DMS153 (cell line): ENCODE data around the gene IRAK1.
A peak's percentile ranks its signal among the peaks of the same experiment; 100 is the strongest.

Experiments used
- DNase-seq: peaks from one replicate; lab custom pipeline; 2025; lab: John Stamatoyannopoulos, UW

IRAK1 gene

DNA sequence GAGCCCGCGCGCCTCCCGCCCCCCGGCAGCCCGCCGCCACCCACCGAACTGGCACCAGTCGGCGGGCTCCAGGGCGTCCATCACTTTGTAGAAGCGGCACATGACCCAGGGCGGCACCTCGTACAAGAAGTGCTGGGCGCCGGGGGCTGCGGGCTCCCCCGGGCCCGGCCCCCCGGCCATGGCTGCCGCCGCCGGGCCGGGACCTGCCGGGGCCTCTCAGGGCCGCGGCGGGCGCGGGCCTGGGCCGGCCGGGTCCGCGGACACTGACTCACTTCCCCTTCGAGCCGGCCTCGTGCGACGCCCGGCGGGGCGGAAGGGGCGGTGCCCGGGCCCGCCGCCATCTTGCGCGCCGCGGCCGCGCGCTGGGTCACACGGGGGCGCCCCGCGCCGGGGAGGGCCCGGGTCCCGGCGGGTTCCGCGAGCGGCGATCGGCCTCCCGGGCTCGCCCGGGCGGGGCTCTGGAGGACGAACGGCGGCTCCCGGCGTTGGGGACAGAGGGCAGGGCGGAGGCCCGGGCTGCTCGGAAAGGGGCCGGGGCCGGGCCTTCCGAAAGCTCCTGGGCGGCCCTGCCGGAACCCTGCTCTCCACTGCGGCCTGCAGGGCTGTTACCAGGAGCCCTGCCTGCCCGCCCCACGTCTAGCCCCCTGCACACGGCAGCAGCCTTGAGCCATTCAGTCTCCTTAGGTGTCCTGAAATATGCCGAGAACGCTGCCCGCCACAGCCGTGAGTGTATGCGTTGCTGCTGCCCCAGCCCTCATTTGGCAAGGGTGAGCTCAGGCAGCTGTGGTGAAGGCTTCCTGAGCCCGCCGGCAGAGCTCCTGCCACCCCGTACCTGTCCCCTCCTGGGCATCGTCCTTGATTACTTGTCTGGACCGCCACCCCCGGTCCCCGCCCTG is at the start of gene IRAK1:
Gene IRAK1 (minus strand): TSS at position 270 of the 896 bp plus-strand sequence. CDS start 90 bp downstream, at position 180.
- peak; percentile 30 for DNase-seq

DNA sequence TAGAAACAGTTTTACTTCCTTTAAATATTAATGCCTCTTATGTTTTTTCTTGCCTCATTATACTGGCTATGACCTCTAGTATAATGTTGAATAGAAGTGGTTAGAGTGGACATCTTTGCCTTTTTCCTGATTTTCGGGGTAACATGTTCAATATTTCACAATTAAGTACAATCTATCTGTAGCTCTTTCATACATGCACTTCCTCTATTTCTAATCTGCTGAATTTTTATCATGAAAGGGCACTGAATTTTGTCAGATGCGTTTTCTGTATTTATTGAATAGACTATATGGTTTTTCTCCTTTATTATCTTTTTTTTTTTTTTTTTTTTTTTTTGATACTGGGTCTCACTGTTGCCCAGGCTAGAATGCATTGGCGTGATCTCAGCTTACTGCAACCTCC is 48.9 kb upstream of the IRAK1 start:
- DNase-seq: no peak

DNA sequence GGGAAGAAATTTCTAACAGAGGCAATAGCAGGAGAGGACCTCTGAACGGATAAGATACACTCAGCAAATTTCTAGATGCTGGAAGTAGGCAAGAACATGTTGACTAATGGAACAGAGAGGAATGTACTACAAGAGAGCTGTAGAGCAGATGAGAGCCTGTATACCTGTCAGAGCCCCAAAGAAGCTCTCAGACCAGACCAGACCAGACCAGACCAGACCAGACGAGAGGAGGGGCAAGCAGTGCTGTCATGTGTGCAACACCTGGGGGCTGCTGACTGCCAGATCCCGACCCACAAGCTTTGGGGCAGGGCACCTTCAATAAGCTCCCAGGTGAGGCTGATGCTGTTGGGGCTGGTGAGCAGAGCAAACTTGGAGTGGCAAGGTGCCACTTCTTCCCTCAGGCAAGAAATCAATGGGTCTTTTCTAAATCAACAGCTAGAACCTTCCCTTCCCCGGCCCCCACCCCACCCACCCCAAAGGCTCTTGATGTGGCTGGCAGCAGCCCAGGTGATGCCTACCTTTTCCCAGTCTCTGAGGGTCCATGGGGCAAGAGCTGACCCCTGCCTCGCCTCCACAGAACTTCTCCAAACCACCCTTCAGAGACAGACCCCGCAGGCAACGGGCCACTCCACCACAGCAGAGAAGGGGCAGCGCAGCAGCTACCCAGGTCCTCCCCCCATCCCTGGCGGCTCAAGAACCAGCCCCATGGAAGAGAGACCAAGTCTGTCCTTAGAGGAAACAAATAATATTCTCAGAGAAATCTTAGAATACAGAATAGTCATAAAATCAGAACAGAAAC is 45.1 kb upstream of the IRAK1 start:
- no peak for DNase-seq

DNA sequence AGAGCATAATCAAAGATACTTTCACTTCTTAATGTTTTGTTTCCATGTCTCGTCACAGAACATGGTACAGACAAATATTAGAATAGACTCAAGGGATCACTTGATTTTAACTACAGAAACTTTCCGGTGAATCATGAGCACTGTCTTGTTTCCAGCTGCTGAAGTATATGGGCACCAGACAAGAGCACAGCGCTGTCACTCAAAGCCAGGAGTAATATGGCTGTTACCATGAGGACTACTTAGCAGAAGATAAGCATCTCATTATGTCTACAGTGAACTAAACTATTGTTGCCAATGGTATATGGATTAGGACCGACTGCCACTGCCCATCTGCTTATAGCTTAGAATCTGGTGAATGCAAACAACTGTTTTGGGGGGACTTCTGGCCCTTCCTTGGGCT is 43.5 kb upstream of the IRAK1 start:
- DNase-seq: no peak

DNA sequence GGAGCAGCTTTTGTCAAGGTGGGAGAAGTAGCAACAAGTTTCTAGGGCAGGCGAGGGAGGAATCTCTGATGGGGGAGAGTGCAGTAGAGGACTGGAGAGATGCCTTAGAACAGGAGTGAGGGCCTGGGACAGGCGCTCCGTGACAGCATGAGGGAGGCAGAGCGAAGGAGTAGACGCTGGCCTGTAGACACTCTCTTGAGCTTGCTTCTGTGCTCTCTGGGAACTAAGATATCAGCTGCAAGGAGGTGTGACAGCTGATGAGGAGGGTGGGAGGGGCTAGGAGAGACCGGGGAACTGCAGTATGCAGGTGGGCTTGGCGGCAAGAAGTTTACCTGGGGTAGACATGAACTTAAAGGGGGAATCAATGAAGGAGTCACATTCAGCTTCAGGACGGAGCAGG is 42.1 kb upstream of the IRAK1 start:
- no peak for DNase-seq

DNA sequence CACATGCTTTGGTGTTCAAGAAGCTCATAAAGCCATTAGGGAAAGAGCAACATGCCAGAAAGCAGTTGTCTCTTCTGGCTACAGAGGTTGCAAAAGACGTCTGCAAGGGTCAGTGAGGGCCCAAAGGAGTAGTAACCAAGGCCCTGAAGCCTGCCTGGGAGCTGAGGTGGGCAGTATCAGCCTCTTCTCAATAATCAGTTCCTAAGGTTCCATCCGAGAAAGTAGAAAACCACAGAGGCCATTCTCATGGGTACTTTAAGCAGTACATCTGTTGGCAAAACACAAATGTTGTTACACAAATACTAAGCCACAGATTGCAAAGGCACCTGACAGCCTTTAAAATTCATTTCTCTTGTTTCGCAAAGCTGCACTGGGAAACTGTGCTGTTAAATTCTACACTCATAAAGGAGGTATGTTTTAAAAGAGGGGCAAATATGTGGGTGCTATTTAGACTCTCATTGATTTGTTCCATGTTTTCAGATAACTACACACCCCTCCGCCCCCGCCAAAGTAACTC is 40.1 kb upstream of the IRAK1 start:
- no peak for DNase-seq

DNA sequence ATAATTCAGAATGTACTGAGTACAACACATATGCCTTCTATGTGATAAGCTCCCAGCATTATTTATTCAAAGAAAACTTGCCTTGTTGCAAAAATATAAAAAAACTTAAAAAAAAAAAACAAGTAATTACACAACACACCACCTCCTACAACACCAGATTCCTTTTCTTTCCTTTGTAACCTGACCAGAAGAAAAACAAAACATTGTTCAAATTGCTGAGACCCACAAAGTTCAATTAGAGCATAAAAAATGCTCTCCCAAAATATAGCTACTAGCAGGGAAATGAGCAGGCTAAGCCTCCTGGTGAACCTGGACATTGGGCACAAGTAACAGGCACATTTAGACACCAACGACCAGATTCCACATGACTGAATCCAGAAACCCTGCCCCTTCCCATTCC is 39.5 kb upstream of the IRAK1 start:
- DNase-seq: no peak

DNA sequence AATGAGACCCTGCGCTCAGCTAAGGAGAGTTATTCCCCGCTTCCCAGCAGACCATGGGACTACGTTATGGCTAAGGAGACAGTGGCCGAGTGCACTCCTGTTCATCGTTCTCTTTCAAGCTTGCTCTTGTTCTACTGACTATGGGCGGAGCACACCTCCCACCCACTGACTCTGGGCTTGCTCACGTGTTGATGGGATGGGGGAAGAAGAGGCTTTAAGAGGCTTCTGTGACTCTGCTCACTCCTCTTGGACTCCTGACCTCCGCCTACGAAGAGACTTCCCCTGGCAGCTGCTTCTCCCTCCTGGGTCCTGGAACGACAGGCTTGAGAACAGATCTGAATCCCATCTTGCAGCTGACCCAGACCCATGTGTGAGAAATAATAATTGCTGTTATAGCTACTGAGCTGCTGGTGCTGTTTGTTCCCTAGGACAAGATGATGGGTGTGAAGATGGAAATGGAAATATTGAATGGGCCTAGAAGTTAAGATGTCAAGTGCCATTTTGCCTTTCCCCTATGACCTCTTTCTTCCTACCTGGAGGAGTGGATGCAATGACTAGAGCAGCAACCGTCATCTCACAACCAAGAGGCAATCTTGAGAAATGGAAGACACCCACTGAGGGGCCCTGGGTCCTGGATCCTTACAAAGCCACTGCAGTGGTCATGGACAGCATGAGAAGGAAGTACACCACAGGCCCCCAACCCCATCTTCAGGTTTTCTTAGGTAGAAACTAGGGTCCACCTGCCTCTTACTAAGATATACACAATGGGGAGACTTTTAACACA is 38.7 kb upstream of the IRAK1 start:
- DNase-seq: no peak

DNA sequence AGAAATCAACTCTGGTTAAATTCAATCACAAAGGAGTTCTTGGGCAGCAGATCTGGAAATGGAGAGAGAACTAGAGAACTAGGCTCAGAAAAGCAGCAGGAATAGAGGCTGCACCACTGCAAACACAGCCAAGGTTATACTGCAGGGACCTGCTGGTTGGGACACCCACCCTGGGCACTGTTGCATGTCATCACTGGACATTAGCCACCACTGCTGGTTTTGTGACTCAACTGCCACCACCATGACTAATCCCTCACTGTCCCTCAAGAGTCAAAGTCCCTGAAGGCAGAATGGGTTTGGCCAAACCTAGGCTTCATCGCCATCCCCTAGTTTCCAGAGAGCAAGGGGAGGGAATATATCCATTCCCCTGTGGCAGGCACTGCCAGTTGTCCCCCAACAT is 38.1 kb upstream of the IRAK1 start:
- DNase-seq: no peak

DNA sequence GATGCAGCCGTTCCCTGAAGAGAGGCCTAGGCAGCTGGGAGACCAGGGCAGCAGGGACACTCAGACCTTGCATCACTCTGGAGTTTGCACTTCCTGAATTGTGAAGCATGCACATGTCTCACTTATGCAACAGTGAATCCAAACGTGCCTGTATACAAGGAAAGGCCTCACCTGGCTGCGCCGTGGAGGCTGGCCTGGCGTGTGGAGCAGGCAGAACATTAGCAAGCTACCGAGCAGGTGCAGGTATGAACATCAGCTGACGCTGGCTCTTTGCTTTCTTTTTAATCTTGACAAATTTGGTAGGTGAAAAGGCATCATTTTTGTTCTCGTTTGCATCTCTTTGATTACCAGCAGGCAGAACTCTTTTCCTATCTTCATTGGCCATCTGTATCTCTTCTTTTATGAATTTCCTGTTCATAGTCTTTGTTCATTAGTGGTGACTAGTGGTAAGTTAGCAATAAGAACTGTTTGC is 37.1 kb upstream of the IRAK1 start:
- DNase-seq: peak; percentile 12

DNA sequence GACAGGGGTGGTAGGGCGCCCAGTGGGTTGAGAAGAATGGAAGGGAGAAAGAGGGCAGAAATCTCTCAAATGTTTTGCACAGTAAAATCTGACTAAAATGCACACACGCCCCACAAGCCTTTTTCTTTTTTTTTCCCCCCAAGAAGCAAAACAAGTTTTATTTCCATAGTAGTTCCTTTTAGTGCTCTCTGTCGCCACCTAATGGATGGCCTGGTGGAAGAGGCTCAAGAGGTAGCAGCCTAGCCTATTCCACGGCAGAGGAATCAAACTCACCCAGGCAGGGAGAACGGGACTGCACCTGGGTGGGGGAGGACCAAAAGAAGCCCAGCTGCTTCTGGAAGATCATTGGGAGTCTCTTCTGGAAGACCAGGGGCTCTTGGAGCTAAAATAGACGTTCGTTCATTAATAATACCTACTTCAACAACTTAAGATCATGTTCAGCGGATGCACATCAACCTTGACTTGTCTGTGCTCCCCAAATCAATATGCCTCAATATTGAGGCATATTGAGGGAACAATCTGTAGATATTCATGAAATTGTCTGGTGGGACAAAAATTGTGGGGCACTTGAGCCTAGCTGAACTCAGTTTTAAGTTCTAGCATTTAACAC is 31.6 kb upstream of the IRAK1 start:
- DNase-seq: peak; percentile 1

DNA sequence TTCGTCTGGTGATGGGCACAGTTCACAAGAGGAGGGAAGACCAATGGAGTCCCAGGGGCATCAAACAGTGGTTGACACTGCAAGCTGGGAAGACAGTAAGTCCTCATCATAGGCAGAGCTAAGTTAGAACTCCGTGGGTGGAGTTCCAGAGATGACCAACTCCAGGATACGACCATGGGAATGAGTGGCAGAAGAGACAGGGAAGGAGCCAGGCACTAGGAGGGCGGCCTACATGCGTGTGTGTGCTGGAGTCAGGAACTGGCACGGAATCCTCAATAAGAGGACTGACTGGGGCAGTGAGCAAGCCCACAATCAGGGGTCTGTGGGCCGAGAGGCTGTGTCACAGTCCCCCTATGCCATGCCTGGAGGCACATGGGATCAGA is 30.4 kb upstream of the IRAK1 start:
- DNase-seq: no peak

DNA sequence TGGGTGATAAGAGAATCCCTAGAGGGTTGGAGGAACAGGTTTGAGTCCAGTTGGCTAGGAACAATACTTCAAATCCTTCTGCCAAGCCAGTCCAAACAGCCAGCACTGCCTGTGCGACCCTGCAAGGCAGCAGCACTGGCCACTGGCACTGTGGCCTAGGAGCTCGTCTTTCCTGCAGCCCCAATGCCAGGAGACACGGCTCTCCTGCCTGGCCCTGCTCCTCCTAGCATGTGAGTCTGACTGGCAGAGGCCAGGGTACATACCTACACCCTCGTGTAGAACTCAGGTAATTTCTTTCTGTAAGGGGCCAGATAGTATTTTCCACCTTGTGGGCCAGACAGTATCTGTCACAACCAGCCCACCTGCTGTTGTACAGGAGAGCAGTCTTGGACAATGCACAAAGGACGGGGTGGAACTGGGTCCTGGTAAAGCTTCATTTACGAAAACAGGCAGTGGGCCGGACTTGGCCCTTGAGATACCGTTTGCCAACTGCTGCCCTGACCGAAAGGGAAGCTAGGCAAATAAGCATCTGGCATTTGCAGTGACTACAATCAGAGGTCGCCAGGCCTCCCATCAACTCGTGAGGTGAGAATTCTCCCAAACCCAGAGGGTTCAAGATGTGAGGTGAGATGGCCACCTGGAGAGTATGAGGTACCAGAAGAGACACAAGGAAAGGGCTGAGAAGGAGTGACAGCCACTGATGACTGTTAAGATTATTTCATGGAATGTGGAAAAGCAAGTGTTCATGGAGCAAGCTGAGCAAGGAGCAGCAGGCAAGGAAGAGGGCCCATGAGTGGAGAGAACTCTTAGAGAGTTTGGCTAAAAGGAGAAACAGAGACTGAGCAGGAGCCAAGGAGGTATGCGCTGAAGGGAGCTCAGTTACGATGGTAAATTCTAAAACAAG is 29.8 kb upstream of the IRAK1 start:
- DNase-seq: no peak

DNA sequence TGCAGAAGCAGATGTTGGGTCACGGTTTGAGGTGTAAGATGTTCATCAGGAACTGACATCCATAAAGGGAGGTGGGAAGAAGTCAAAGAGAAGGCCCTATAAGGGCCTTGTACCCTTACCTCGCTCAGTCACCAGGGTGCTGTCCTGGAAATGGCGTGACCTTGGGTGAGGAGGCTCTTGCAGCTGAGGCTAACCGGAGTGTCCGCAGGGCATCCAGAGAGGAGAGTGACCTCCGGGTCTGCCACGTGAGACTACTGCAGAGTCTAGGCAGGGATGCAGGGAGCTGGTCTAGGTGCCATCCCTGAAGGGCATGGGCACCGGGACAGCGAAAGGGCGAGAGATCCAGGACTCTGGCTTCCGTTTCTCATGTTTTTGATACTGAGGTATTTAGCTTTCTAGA is 28.7 kb upstream of the IRAK1 start:
- DNase-seq: no peak

DNA sequence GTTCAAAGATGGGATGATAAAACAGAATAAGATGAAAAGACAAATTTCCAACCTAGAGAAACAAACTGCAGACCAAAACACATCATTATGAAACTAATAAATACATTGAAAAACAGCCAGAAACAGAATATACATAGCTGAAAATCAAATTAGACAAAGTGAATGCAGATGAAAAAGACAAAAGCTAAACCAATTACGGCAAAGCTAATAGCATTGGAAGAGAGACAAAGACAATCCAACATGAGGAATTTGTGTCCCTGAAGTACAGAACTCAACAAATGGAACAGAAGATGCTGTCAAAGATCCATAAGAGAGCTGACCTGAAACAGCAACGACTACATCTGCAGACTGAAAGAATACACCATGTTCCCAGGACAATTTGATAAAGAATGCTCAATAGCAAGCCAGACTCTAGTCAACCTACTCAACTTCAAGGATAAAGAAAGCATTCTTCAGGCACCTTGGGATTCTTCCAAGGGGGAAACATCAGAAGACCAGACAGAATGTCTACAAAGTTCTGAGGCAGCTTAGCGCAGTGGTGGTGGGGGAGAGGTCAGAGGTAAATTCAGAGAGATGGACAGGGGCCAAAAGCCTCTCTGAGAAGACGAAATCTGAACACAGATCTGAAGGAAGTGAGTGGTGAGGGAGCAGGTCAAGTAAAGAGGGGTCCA is 27.4 kb upstream of the IRAK1 start:
- no peak for DNase-seq

DNA sequence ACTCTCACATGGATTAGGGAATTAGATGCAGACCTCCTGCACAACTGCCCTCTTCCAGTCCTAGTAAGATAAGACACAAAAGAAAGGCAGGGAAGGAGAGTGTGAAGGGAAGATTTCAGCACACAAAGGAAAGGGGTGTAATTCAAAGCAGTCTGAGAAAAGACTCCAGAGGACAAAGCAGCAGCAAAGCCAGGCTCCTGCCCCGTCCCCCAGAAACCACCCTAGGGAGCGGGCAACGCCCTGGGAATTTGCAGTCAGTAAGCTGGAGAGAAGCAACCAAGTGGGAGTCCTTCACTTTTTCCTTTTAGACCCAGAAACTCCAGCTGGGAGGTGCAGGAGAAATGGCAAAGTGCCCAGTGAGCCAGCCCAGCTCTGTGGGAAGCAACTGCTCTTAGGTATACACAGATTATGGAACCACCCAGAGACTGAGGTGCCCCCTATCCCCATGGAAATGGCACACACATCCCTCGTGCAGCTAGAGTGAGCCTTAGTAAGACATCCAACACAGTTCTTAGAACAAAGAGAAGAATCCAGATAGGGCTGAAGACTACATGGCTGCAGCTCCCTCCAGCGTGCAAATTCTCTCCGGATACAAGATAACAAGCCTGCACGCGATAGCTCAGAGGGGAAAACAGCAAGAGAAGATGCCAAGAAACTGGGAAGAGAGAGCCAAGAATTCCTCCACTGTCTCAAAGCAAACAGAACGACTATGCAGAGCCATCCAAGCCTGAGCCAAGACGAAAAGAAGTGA is 26.5 kb upstream of the IRAK1 start:
- no peak for DNase-seq

DNA sequence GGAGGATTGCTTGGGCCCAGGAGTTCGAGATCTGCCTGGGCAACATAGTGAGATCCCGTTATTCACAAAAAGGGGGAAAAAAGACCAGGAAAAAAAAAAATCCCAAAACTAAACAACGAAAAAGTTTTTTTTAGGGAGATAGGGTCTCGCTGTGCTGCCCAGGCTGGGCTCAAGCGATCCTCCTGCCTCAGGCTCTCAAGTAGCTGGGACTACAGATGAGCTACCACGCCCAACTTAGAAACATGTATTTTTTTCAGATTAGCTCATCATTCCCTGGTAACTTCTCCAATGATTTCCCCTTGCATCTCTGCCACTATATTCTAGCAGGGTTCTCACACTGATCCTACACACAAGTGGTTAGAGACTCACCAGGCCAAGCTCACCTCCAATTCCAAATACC is 24.4 kb upstream of the IRAK1 start:
- no peak for DNase-seq

DNA sequence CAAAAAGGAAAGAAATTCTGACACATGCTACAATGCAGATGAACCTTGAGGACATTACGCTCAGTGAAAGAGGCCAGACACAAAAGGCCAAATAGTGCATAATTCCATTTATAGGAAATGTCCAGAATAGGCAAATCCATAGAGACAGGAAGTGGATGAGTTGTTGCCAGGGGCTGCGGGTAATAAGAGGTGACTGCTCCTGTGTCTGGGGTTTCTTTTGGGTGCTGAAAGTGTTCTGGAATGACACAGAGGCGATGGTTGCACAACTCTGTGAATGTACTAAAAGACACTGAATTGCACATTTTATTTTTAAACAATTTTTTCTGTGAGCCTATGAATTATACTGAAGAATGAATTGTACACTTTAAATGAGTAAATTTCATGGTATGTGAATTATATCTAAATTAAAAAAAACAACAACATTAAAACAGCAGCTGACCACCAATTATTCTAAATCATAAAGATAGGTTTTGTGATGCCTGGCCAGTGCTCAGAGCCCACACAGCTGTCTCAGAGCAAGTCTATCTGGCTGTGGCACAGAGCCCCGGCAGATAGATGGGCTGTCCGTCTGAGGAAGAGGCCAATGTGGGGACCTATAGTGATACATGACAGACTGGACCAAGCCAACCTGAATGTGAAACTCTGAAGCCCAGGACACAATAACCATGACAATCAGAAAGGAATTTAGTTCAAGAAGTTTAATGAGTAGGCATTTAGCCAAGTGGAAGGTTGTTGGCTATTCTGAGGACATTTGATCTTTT is 23.5 kb upstream of the IRAK1 start:
- DNase-seq: no peak

DNA sequence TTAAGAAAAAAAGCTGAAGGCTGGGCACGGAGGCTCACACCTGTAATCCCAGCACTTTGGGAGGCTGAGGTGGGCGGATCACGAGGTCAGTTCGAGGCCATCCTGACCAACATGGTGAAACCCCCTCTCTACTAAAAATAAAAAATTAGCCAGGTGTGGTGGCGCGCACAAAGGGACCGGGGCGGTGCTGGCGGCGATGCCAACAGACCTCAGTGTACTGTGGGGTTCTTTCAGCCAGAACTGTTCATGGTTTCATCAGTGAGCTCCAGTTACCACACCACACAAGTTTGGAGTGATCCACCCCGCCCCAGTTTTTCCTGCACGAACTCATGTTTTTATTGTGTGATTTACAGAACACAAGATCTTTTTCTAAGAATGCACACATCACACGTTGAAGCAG is 21.2 kb upstream of the IRAK1 start:
- no peak for DNase-seq
